ENCODE measurements around the gene CREB3L2.
A peak's percentile ranks its signal among the peaks of the same experiment; 100 is the strongest.
"Not testable (repeated sequence)": the region's sequence is repeated elsewhere in the genome, so short reads cannot be mapped to it uniquely, and the experiment has no call there.

CREB3L2 gene

GRCh38 chr7:138001529-138002095, at the start of gene CREB3L2:
TSS of gene CREB3L2 (minus strand) at chr7:138002086. CDS start at chr7:138001705, 381 bp downstream.
- DNase-seq, result peak; percentile 28

- DNase-seq, result no peak
Observed at GRCh38 chr7:138049505-138050116, 47.7 kb upstream of the CREB3L2 start.

GRCh38 chr7:138047907-138048306, 46.0 kb upstream of the CREB3L2 start:
- no peak for DNase-seq

- no peak for DNase-seq
Observed at GRCh38 chr7:138044897-138045296, 43.0 kb upstream of the CREB3L2 start.

GRCh38 chr7:138040063-138040462, 38.2 kb upstream of the CREB3L2 start:
- DNase-seq, result not testable (repeated sequence)

- no peak for DNase-seq
Observed at GRCh38 chr7:138036135-138036534, 34.2 kb upstream of the CREB3L2 start.

- no peak for DNase-seq
Observed at GRCh38 chr7:138033241-138033640, 31.4 kb upstream of the CREB3L2 start.

GRCh38 chr7:138032770-138033169, 30.9 kb upstream of the CREB3L2 start:
- no peak for DNase-seq

GRCh38 chr7:138032186-138032585, 30.3 kb upstream of the CREB3L2 start:
- DNase-seq, result no peak

GRCh38 chr7:138030679-138031351, 28.9 kb upstream of the CREB3L2 start:
- no peak for DNase-seq

- no peak for DNase-seq
Observed at GRCh38 chr7:138029941-138030340, 28.1 kb upstream of the CREB3L2 start.

GRCh38 chr7:138029126-138029525, 27.2 kb upstream of the CREB3L2 start:
- DNase-seq, result no peak

GRCh38 chr7:138027100-138027499, 25.2 kb upstream of the CREB3L2 start:
- DNase-seq, result no peak

- DNase-seq, result no peak
Observed at GRCh38 chr7:138025215-138026186, 23.6 kb upstream of the CREB3L2 start.

GRCh38 chr7:138024765-138025164, 22.9 kb upstream of the CREB3L2 start:
- DNase-seq, result no peak

GRCh38 chr7:138024343-138024691, 22.4 kb upstream of the CREB3L2 start:
- DNase-seq, result no peak

GRCh38 chr7:138023618-138024342, 21.9 kb upstream of the CREB3L2 start:
- no peak for DNase-seq

GRCh38 chr7:138021889-138022288, 20.0 kb upstream of the CREB3L2 start:
- DNase-seq, result no peak

- DNase-seq, result no peak
Observed at GRCh38 chr7:138017992-138018391, 16.1 kb upstream of the CREB3L2 start.

- no peak for DNase-seq
Observed at GRCh38 chr7:138015096-138015495, 13.2 kb upstream of the CREB3L2 start.

GRCh38 chr7:138014686-138015085, 12.8 kb upstream of the CREB3L2 start:
- DNase-seq, result no peak

GRCh38 chr7:138014201-138014600, 12.3 kb upstream of the CREB3L2 start:
- not testable (repeated sequence) for DNase-seq

- no peak for DNase-seq
Observed at GRCh38 chr7:138009350-138009653, 7.4 kb upstream of the CREB3L2 start.
